GM21381 (cell line): ENCODE measurements around the gene SLF2.
A peak's percentile ranks its signal among the peaks of the same experiment; 100 is the strongest.

Source experiments
- ATAC-seq: cut with Tn5 transposase; IDR thresholded peaks from one replicate; pipeline ENCODE4 v1.9.1; 2021; ENCODE audit warnings: mild to moderate bottlenecking, moderate library complexity; ENCODE audit not compliant: unreplicated experiment

SLF2 gene

DNA sequence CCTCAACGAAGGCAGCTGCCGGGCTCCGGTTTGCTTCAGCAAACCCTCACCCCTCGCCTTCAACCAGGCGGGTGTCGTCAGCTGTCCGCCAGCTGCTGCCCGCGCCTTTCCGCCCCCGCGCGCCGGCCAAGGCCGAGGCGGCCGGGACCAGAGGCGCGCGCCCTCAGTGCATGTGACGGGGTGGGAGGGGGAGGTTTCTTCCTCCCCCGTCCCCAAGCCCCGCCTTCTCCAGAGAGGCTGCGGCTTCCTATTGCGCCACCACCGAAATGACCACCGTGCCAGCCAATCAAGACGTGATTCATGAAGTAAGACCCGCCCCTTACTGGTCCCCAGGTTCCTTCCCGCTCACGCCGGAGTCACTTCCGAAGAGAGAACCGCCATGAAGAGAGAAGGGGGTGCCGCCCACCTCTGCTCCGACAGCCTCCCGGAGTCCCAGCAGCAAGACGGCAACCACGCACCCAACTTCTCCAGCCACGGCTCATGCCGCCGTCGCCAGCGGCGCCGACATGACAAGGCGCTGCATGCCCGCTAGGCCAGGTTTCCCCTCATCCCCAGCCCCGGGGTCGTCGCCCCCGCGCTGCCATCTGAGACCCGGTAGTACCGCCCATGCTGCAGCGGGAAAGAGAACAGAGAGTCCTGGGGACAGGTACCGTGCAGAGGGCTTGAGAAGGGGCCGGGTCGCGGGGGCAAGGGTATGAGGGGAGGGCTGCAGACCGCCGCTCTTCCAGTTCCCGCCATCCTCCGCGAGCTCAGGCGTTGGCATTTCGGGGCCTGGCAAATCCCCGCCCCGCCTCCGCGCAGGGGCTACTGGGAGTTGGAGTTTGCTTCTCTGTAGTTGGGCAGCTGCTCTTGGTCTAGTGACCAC is at the start of gene SLF2:
Gene SLF2, plus strand, starts transcription at position 359 of the 865 bp plus-strand sequence. Its CDS starts 148 bp downstream, at position 507.
- ATAC-seq, result peak; percentile 95

DNA sequence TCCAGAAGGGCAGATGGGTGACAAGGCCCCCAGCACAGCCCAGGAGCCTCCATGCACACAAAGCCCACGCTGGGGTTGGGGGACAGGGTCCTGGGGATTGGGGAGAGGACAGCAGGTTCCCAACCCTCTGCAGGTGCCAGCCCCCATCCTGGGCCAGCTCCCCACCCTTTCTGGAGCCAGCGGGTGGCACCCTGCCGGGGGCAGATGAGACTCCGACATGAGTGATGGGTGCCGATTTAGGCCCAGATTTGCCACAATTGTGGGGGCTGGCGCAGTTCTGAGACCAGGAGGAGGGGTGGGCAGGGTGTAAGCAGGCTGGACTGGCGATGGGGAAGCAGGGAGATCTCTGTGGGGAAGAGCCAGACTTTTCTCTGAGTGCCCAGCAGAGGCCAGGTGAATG is 49.3 kb upstream of the SLF2 start:
- no peak for ATAC-seq

DNA sequence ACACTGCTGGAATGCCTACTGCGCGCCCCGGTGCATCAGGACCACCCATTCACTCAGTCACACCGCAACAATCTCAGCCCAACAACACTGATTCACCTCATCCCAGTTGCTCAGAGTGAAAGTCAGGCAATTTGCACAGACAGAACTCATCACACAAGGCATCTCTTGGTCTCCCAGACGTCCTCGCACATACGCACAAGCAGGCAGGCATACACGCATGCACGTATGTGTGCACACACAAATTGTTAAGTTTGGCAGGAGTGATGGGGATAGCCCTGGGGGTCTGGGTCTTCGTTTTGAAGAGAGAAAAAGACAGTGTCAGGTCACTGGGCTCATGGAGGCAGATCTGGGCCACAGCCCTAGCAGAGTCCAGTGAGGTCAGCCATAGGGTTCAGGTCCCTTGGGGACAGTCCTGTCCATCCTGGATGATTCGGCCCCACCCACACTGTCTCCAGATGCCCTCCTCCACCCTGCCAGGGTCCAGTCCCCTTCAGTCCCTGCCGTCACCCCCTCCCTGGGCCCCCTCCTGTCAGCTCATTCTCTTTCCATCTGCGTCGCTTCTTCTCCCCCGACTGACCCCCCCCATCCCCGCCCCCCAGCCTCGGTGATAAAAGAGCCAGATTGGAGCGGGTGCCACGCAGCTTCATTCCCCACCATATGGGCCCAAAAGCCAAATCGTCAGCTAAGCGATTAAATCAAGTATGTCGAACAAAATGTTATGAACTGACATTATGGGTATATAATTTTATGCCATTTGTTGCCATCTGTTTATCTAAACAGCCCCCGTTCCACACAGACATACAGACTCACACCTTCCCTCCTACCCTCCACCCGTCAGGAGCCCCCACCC is 48.5 kb upstream of the SLF2 start:
- no peak for ATAC-seq

DNA sequence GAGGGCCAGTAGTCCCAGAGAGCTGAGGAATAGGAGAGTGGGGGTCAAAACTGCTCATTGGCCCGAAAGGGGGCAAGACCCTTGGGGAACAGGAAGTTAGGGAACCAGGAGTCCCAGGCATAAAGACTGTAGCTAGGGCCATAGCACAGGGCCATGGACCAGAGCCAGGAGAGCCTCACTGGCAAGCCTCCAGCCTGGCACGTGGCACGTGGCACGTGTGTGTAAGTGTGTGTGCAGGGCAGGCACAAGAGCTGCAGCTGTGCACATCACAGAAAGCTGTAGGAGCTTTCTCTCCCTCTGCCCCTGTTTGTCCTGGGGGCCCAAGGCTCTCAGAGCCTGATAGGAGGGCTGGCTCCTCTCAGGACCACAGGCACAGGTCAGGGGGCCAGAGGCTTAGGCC is 47.8 kb upstream of the SLF2 start:
- no peak for ATAC-seq

GRCh38 chr10:100866010-100866409 is 46.8 kb upstream of the SLF2 start:
- no peak for ATAC-seq

- no peak for ATAC-seq
Measured at GRCh38 chr10:100866575-100867098, 46.1 kb upstream of the SLF2 start.

GRCh38 chr10:100867261-100867963 is 45.4 kb upstream of the SLF2 start:
- ATAC-seq, result no peak

DNA sequence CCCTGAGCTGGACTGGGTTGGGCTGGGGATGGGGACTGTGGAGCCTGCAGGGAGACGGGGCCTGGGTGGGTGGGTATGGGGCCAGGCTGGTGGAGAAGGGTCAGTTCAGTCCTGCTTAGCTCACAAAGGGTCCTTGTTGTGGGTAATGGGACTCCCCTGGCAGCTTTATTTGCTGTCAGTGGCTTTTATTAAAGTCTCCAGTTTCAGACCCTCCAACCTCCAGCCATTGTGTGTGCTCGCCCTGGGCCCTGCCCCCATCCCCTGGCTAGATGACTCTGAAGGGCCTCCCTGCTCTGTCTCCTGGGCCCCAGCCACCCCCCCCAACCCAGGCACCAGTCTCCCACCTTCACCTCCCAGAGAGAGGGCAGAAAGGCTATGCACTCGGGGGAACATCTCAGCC is 44.4 kb upstream of the SLF2 start:
- no peak for ATAC-seq

DNA sequence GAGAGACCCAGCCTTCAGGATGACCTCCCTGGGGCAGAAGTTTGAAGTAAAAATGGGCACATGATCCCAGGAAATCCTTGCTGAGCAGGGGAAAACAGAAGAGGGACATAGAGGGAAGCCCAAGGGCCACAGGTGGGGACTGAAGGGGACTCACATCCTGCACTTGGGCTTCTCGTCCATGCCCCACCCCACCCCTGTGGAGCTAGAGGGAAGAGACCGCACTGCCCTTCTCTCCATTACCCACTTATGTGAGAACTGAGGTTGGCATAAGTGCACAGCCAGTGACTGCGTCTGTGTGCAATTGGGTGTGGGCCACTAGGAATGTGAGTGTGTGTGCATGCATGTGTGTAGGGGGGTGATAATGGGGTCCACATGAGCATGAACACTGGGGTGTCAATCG is 43.4 kb upstream of the SLF2 start:
- ATAC-seq, result no peak

GRCh38 chr10:100872034-100872791 is 40.5 kb upstream of the SLF2 start:
- ATAC-seq, result no peak

DNA sequence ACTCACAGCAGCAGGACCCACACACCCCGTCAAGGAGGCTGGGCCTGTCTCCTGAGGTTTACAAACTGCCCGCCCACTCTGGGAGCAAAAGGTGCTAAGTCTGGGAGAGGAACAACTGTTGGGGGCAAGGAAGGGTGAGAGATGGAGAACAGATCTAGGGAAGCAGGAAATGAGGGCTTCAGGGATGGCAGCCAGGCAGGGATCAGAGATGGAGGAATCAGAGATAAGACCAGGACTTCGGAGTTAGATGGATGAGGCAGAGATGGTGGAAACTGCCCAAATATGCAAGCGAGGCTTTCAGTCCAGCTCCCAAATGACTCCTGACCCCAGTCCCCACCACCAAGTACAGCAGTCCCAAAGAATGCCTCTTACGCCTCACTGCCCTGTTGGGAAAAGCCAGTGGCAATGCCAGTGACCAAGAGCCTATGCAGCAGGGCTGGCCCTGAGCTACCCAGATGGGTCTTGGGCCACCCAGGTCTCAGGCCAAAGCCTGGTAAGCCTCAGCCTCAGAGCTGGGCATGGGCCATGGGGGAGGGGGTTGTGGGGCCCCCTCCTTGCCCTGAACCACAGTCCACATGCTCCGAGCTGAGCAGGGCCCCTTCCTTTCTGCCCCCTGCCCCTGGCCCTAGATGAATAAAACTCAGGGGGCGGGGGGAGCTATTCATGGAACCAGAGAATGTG is 39.5 kb upstream of the SLF2 start:
- no peak for ATAC-seq

DNA sequence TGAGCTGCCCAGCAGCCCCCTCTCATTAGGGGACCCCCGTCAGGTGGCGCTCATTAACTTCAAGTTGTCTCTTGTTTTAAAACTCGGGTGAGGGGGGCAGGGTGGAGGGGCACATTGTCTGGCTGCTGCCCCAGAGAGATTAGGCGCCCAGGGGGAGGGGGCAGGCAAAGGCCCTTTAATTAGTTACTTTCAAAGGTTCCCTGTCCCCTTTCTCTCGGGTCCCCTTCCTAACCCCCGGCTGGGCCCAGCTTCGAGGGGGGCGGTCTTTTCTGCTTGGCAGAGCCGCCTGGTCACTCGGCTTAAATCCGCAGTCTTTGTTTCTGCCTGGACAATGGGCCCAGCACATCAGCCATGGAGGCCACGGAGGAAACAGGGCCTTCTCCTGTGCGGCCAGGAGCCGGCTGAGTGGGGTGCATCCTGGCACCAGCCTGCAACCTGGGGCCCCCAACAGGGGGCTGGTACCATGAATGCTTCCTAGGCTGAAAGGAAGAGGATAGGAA is 38.9 kb upstream of the SLF2 start:
- no peak for ATAC-seq

DNA sequence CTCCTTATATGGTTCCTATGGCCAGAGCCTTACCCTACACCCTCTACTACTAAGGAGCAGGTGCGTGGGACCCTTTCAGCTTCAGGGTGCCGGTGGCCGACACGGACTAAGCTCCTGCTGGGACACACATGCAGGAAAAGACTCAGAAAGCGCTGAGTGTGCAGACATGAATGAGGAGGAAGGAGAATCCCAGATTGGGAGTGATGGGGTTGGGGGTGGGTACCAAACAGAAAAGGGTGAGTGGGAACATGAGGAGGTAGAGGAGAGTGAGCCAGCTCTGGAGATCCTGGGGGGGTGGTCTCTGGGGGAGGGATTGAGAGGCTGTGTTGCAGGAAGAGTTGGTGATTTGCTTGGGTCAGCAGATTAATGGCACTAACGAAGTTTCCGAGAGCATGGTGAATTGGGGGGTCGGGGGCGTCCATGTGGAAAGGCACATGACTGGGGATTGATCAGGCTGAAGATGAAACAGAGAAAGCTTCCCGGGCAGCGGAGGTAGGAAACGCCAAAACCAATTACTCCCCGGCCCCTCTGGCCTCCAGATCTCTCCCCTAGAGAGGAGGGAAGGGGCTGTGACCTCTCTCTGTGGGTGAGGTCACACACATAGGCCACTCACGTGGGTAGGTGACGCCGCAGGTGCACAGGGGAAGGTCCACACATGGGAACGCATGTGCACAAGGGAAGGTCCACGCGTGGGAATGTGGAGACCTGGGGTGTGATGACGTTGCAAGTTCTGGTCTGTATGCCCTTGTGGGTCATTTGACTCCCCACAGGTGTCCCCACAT is 37.9 kb upstream of the SLF2 start:
- ATAC-seq, result no peak

DNA sequence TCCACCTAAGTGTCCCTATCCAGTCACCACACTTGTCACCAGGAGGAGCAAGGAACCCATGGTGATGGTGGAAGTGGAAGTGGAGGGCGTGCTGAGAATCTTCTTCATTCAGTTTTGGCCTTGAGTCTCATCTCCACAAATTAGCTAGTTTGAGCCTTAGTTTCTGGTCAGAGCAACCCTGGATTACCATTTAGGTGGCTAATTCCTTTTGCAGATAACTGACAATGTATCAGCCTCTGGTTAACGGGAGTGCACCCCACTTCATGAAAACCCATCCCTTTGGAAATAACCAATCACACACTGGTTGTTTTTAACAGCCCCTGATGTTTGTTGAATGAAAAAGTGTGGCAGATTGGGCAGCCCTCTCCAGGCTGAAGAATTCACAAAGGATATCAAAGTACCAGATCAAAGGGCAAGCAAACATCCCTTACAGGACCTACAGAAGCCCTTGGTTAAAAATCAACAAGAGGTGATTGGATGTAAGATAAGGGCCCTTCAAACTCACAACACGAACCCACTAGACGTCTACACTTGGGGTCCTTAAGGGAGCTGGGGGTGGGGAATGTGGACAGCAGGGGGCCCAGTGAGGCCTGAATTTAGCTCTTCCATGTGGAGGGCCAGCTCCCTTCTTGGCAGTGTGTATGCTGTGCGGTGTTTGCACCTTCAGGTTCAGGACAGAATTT is 37.1 kb upstream of the SLF2 start:
- no peak for ATAC-seq

GRCh38 chr10:100876585-100877460 is 35.9 kb upstream of the SLF2 start:
- ATAC-seq, result no peak

DNA sequence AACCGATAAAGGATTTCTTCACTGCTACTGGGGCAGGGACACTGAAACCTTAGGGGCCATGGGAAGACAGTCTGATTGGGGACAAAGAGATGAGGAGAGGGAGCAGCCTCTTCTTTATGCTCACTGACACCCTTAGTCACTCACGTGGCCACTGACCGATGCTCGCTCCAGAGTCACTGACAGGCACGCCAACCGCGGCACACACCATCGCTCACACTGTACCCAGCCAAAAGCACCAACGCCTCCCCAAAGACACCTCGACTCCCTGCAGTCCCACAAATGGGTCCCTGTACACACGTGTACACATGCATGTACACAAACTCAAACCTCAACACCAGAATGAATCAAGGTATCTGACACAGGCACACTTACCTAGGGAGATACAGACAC is 35.3 kb upstream of the SLF2 start:
- ATAC-seq, result no peak

- ATAC-seq, result no peak
Measured at GRCh38 chr10:100878291-100878910, 34.4 kb upstream of the SLF2 start.
